HG03108 (cell line): Measurements from ENCODE around the gene TENM4.

ENCODE experiments used
- ATAC-seq: cut with Tn5 transposase; IDR thresholded peaks from one replicate; pipeline ENCODE4 v1.9.1; 2021; ENCODE audit warnings: moderate library complexity; ENCODE audit not compliant: unreplicated experiment

TENM4 gene

DNA sequence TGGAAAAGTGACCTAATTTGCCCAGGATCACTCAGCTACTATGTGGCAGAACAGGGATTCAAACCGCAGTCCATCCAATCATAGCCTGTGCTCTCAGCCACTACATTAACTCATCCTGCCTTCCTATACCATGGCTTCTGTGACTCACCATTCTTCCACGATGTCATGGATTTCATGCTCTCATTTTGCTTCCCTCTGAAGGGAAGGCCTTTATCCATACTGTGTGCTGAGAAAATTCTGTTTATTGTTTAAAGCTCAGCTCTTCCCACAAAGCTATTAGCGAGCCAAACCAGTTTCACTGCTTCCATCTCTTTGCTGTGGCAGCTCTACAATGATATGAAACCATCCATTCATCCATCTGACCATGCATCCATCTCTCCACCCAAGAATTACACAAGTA lies 289.9 kb downstream of the TENM4 start:
- ATAC-seq: no peak

DNA sequence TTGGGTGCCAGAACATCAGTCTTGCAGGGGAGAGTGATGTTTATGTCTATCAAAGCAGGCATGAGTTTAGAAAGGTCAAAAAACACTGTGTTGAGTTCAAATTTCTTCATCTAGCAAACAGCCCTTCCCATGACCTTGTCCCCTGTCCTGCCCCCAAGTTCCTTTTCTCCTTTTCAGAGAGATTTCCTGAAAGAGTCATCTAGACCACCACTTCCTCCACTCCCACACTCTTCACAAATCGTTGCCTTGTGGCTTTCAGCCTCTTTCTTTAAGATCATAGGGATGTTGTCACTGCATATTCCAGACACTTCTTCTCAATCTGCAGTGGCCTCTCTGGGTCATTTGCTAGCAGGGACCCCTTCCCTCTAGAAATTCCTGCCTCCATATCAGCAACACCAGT lies 290.5 kb downstream of the TENM4 start:
- no peak for ATAC-seq

- ATAC-seq: no peak
Measured at GRCh38 chr11:79147731-79148130, 293.1 kb downstream of the TENM4 start.

DNA sequence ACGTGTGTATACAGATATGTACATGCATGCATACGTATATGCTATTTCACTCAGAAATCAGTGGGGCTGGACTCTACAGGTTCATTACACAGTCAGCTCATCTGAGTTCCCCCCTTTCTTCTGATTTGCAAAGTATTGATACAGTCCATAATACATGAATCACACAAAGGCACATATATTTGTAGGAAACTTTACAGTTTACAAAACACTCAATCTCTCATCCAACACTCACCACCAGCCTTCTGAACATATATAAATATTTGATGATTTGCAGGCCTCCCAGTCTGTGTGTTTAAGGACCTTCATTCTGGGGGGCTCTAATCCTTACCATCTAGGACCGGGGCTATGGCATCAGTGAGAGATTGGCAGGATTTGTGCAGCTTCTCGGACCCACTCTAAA lies 293.8 kb downstream of the TENM4 start:
- ATAC-seq: no peak

- no peak for ATAC-seq
Measured at GRCh38 chr11:79139900-79140299, 300.9 kb downstream of the TENM4 start.

GRCh38 chr11:79129702-79130101 lies 311.1 kb downstream of the TENM4 start:
- no peak for ATAC-seq

GRCh38 chr11:79128291-79128690 lies 312.5 kb downstream of the TENM4 start:
- no peak for ATAC-seq

GRCh38 chr11:79122759-79123158 lies 318.1 kb downstream of the TENM4 start:
- ATAC-seq: no peak

DNA sequence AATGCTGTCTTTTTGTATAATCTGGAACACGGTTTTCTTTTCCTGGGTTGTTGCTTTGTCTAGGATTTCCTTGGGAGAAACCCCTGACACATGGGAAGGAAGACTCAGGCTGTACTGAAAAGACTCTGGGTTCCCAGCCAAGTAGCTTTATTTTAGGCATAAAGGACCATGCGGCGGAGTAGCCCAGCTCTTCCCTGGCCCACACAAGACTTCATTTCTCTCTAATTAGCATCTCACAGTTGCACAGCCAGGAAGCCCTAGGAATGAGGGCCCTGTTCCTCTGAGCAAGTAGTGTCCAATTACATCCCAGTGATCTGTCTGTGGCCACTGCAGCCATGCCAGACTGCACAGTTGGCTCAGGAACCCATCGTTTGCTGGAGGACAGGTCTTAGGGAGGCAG lies 319.5 kb downstream of the TENM4 start:
- ATAC-seq: no peak

- no peak for ATAC-seq
Measured at GRCh38 chr11:79119491-79120284, 321.1 kb downstream of the TENM4 start.

GRCh38 chr11:79117488-79117887 lies 323.3 kb downstream of the TENM4 start:
- no peak for ATAC-seq

- no peak for ATAC-seq
Measured at GRCh38 chr11:79116600-79116999, 324.2 kb downstream of the TENM4 start.

DNA sequence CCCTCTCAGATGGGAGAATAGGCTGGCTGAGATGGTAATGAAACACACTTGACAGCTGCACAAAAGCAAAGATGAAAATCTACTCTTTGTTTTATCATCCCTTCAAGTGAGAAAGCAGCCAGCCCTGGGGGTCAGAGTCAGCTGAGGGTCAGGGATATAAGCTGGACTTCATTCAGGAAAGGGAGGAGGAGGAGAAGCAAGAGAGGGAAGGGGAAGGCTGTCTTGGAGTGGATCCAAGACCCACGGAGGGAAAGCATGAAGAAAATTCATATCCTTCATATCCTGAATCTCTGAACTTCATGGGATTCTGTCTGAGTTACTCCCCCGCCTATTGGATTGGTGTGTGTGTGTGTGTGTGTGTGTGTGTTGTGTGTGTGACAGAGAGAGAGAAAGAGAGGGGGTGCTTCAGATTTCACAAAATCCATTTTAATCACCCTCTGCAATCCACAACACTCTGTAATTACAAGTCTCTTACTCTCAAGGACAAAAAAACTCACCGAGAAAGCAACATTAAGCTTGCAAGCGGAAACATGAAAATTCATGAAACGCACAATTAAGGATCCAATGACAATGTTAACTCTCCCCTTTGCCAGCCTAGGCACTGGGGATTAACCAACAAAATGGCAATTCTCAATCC lies 327.7 kb downstream of the TENM4 start:
- ATAC-seq: no peak

DNA sequence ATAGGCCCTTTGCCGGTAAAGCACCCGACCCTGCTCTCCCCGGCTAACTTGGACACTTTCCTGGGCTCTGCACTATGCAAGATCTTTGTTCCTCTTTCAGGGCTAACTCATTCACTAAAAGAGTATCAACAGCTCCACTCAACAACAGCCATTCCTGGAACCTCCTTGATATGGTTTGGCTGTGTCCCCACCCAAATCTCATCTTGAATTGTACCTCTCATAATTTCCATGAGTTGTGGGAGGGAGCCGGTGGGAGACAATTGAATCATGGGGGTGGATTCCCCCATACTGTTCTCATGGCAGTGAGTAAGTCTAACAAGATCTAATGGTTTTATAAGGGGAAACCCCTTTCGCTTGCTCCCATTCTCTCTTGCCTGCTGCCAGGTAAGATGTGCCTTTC lies 330.0 kb downstream of the TENM4 start:
- no peak for ATAC-seq

GRCh38 chr11:79110321-79110720 lies 330.5 kb downstream of the TENM4 start:
- no peak for ATAC-seq

DNA sequence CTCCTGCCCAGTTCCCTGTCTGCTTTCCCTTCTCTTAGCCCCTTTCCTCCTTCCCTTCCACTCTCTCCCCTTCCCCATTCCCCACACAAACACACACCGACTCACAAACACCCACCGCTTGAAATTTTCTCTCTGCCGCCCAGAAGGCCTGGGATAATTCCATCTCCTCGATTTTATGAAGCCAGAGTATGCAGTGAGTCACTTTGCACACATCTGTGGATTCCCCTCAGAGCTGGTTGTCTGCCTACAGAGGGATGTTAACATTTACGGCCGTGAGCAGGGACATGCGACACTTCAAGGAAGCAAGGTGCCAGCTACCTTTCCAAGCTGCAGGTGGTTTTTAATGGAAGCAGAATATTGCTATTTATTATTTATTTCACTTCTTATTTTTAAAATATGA lies 332.0 kb downstream of the TENM4 start:
- ATAC-seq: no peak

DNA sequence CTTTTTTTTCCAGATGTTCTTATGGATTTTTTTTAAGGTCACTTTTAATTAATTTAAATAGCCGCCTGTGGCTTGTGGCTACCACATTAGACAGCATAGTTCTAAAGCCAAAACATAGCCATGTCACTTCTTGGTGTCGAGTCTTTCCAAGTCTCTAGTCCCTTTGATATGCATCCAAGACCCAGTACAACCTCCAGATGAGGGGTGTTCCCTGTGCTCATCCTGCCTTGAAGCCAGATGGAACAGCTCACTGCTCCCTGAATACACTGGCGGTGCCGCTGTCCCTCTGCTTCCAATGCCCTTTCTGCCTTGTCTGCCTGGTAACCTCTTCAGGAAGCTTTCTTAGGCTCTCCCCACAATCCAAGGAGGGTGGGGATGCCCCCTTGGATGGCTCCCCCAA lies 338.0 kb downstream of the TENM4 start:
- no peak for ATAC-seq

DNA sequence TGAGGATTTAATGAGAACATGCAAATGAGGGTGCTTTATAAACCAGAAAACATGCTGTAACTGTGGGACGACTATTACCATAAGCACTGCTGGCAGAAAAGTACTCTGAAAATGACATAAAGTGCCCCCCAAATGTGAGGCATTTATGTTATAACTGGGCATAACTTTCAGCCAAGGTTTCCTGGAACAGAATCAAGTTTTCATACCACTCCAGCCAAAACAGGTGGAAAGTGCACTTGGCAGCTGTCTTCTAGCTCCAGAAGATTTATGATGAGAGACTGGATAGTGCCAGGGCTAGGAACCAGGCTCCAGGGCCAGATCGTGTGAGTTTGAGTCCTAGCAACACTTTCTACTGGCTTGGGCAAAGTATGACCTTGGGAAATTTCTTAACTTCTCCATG lies 339.2 kb downstream of the TENM4 start:
- no peak for ATAC-seq

DNA sequence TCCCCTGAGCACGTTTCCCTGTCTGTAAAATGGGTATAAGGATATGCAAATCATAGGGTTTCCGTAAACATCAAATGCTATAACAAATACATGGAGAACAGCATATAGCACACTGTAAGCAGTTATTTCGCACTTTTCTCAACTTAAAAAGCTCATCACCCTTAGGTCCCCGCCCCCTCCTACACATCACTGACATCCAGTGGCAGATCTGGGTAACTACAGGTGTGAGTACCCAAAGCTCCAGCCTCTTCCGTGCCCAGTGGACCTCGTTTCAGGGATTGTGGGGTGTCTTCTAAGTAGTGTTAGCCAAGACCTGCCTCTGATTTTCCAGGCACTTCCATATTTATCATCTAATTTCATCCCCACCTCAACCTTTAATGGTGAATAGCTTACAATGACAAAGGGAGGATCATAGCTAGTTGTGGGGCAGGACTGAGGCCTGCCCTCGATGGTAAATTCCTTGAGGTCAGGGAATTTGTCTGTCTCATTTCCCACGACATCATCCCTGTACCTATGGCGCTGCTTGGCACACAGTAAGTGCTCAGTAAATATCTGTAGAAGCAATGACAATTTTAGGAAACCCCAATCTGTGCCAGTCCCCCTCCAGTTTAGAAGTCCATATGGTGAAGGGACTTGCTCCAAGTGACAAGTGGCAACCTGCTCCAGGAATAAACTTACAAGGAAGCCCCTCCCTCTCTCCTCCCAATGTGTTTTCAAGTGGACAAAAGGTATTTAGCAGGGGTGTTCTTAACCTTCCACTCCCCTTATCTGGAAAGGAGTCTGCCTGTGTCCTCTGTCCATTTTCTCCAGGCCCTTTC lies 340.5 kb downstream of the TENM4 start:
- no peak for ATAC-seq

DNA sequence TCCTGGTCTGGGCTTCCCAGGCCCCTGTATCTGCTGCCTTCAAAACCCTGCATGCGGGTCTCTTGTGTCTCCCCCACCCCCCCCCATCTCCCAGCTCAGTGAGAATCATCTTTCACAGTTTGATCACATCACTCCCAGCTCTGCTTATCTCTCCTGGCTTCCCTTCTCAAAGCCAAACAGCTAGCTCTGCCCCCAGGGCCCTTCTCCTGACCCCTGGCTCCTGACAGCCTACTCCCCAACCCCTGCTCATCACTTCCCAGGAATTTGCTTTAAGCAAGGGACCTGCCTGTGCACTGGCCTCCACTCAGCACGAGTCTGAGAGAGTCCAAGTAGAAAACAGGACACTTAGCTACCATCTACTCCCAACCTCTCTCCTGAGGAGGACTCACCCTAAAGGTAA lies 342.7 kb downstream of the TENM4 start:
- ATAC-seq: no peak

DNA sequence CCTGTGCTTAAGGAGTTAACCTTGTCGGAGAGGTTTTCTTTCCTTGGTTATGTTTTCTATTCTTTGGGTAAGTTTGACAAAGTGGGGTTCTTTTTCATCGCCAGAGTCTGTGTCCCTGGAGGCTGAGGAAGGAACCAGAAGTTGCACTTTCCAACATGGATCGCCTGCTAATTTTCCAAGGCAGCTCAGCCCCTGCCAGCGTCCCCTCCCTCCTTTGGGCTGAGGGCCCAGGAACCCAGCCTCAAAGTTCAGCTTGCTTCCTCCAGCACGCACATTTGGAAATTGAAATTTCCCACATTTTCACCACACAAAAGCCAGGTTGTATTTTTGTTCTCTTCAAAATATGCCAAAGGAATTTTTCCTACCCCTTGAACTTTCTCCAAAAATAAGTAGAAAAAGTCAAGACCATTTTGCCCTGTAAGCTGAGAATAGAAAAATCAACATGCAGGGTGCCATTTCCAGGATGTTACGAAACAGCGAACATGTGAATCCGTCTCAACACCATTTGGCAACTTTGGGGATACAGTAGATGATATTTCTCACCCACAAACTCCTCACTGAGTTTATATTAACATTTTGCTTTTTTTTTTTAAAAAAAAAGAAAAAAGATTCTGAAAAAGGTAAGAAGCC lies 343.5 kb downstream of the TENM4 start:
- ATAC-seq: no peak
